EH (cell line): Measurements from ENCODE around the gene S1PR3.
"Not testable (repeated sequence)": the region's sequence is repeated elsewhere in the genome, so short reads cannot be mapped to it uniquely, and the experiment has no call there.

Experiments
- DNase-seq: peaks from one replicate; pipeline ENCODE4 v3.0.0-alpha.2; 2015; ENCODE audit warnings: low read depth

Gene S1PR3

GRCh38 chr9:88991066-88992034, at the start of gene S1PR3:
S1PR3 (plus strand) TSS chr9:88991468; CDS start chr9:89001201, 9,733 bp downstream.
- DNase-seq = peak; percentile 57

GRCh38 chr9:88941586-88941985, 49.7 kb upstream of the S1PR3 start:
- not testable (repeated sequence) for DNase-seq

- DNase-seq = no peak
Observed at GRCh38 chr9:88942411-88942810, 48.9 kb upstream of the S1PR3 start.

- DNase-seq = no peak
Observed at GRCh38 chr9:88945636-88946333, 45.5 kb upstream of the S1PR3 start.

- DNase-seq = peak; percentile 63
Observed at GRCh38 chr9:88947581-88948573, 43.4 kb upstream of the S1PR3 start.

- peak; percentile 48 for DNase-seq
Observed at GRCh38 chr9:88949425-88949824, 41.8 kb upstream of the S1PR3 start.

- peak; percentile 31 for DNase-seq
Observed at GRCh38 chr9:88949961-88950340, 41.3 kb upstream of the S1PR3 start.

- peak; percentile 88 for DNase-seq
Observed at GRCh38 chr9:88950341-88951154, 40.7 kb upstream of the S1PR3 start.

GRCh38 chr9:88951155-88951542, 40.1 kb upstream of the S1PR3 start:
- no peak for DNase-seq

- DNase-seq = no peak
Observed at GRCh38 chr9:88952086-88952615, 39.1 kb upstream of the S1PR3 start.

- DNase-seq = no peak
Observed at GRCh38 chr9:88952976-88953375, 38.3 kb upstream of the S1PR3 start.

- DNase-seq = peak; percentile 85
Observed at GRCh38 chr9:88953381-88954029, 37.8 kb upstream of the S1PR3 start.

GRCh38 chr9:88954066-88954465, 37.2 kb upstream of the S1PR3 start:
- DNase-seq = peak; percentile 64

GRCh38 chr9:88957526-88957925, 33.7 kb upstream of the S1PR3 start:
- no peak for DNase-seq

GRCh38 chr9:88959727-88960469, 31.4 kb upstream of the S1PR3 start:
- DNase-seq = no peak

GRCh38 chr9:88960632-88961031, 30.6 kb upstream of the S1PR3 start:
- DNase-seq = no peak

- DNase-seq = no peak
Observed at GRCh38 chr9:88965473-88965872, 25.8 kb upstream of the S1PR3 start.

GRCh38 chr9:88966894-88967676, 24.2 kb upstream of the S1PR3 start:
- DNase-seq = no peak

GRCh38 chr9:88968799-88969198, 22.5 kb upstream of the S1PR3 start:
- no peak for DNase-seq
